ENCODE measurements around the gene MVB12B. TPM values are rescaled to one million over a fixed set of nuclear protein-coding genes. Genes with fewer than 3 reads are reported as not detected.

Gene MVB12B
- total RNA-seq, 1 donor from 2014 or later: 12.8 TPM

DNA sequence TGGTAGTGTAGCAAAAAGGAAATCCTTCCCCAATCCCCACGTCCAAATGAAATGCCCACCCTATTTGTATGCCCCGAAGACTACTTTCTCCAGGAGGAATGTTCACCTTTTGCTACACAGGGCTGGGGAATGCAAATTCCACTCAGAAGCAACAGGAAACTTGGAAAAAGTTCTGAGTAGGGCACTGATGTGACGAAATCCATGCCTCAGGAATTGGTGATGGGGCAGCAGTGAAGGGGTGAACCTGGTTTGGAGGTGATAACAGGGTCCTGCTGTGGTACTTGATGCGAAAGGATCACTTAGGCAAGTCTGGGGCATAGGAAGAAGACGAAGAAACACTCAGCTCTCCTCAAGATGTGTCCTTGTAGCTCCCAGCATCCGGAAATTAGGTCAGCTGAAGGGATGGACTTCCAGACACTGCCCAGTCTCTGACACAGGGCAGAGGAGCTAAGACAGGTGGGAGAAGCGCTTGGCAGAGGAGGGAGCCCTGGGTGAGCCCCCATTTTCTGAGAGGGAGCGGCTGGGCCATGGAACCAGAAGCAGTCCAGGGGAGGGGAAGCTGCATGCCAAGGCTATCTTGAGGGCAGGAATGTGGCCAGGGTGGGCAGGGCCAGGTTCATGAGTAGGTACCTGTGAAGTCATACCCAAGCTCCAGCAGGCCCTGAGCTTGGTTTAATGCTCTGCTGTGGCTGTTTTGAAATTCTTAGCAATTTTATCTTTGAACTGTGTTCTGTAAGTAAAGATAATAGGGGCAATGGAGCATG lies 22.2 kb upstream of the MVB12B start:
- H3K36me3 Mint-ChIP-seq (ENCODE audit: low read depth, unreplicated experiment): peaks cover 1% of the 10 kb centered on the region

GRCh38 chr9:126304971-126305320 lies 21.7 kb upstream of the MVB12B start:
- no peak overlapping the region for H3K4me2 ChIP-seq (ENCODE audit: low read length)
- no peak overlapping the region for H3K27ac Mint-ChIP-seq (ENCODE audit: unreplicated experiment)
- H3K27ac ChIP-seq (ENCODE audit: low read depth, low read length): no peak overlapping the region
- no peak overlapping the region for H2AFZ ChIP-seq (ENCODE audit: low read depth, low read length)
- no peaks in the 10 kb centered on the region for H3K36me3 ChIP-seq (ENCODE audit: insufficient read depth, low read length)
- peaks cover 1% of the 10 kb centered on the region for H3K36me3 Mint-ChIP-seq (ENCODE audit: low read depth, unreplicated experiment)
- FAIRE-seq (no peak), DNase-seq (ENCODE audit: low read depth) (no peak)
- H3K4me3 ChIP-seq (ENCODE audit: insufficient read depth, low read depth, low read length): no peak overlapping the region
- peaks cover 2% of the 10 kb centered on the region for H3K4me1 Mint-ChIP-seq (ENCODE audit: low read depth, unreplicated experiment)
- no peaks in the 10 kb centered on the region for H3K27me3 ChIP-seq (ENCODE audit: insufficient read depth, low read length)
- H3K9me3 Mint-ChIP-seq (ENCODE audit: unreplicated experiment): peaks cover 2% of the 10 kb centered on the region
- H3K9ac ChIP-seq (ENCODE audit: low read length): no peak overlapping the region
- TF ChIP-seq CTCF (IDR thresholded peaks at IDR 0.05; ENCODE audit: insufficient read depth, low read depth, low read length): no peak
- H3K27me3 Mint-ChIP-seq (ENCODE audit: low read depth, unreplicated experiment): peaks cover 9% of the 10 kb centered on the region
- no peaks in the 10 kb centered on the region for H4K20me1 ChIP-seq (ENCODE audit: insufficient read depth, low read length)
- no peaks in the 10 kb centered on the region for H3K9me3 ChIP-seq (ENCODE audit: insufficient read depth, low read depth, low read length)
- H3K4me1 ChIP-seq (ENCODE audit: insufficient read depth, low read length): no peaks in the 10 kb centered on the region
- H3K79me2 ChIP-seq (ENCODE audit: insufficient read depth, low read length): no peaks in the 10 kb centered on the region
- H3K4me3 Mint-ChIP-seq (ENCODE audit: unreplicated experiment): no peak overlapping the region

More for the DNA sequence above, 22.2 kb upstream of the MVB12B start:
- Histone ChIP-seq H3K4me2 (ENCODE audit: low read length) (no peak overlapping the region), H3K27ac (ENCODE audit: low read depth, low read length) (no peak overlapping the region), H3K36me3 (ENCODE audit: insufficient read depth, low read length) (no peaks in the 10 kb centered on the region), H2AFZ (ENCODE audit: low read depth, low read length) (no peak overlapping the region), H3K9me3 (ENCODE audit: insufficient read depth, low read depth, low read length) (no peaks in the 10 kb centered on the region), H3K4me1 (ENCODE audit: insufficient read depth, low read length) (no peaks in the 10 kb centered on the region), H3K79me2 (ENCODE audit: insufficient read depth, low read length) (no peaks in the 10 kb centered on the region), H3K27me3 (ENCODE audit: insufficient read depth, low read length) (no peaks in the 10 kb centered on the region), H4K20me1 (ENCODE audit: insufficient read depth, low read length) (no peaks in the 10 kb centered on the region), H3K4me3 (ENCODE audit: insufficient read depth, low read depth, low read length) (no peak overlapping the region), H3K9ac (ENCODE audit: low read length) (no peak overlapping the region)
- Mint-ChIP-seq H3K4me1 (ENCODE audit: low read depth, unreplicated experiment) (peaks cover 2% of the 10 kb centered on the region), H3K4me3 (ENCODE audit: unreplicated experiment) (no peak overlapping the region), H3K27ac (ENCODE audit: unreplicated experiment) (no peak overlapping the region), H3K9me3 (ENCODE audit: unreplicated experiment) (peaks cover 2% of the 10 kb centered on the region), H3K27me3 (ENCODE audit: low read depth, unreplicated experiment) (peaks cover 9% of the 10 kb centered on the region)
- TF ChIP-seq CTCF (IDR thresholded peaks at IDR 0.05; ENCODE audit: insufficient read depth, low read depth, low read length) (no peak), EZH2 (IDR thresholded peaks at IDR 0.05; ENCODE audit: insufficient read depth, low read length) (no peak)
- DNase-seq (ENCODE audit: low read depth) (no peak), FAIRE-seq (no peak)

GRCh38 chr9:126306071-126306647 lies 20.5 kb upstream of the MVB12B start:
- Mint-ChIP-seq H3K4me3 (ENCODE audit: unreplicated experiment) (no peak overlapping the region), H3K4me1 (ENCODE audit: low read depth, unreplicated experiment) (peaks cover 2% of the 10 kb centered on the region), H3K36me3 (ENCODE audit: low read depth, unreplicated experiment) (peaks cover 1% of the 10 kb centered on the region), H3K9me3 (ENCODE audit: unreplicated experiment) (peaks cover 2% of the 10 kb centered on the region), H3K27ac (ENCODE audit: unreplicated experiment) (no peak overlapping the region), H3K27me3 (ENCODE audit: low read depth, unreplicated experiment) (peaks cover 9% of the 10 kb centered on the region)
- TF ChIP-seq EZH2 (IDR thresholded peaks at IDR 0.05; ENCODE audit: insufficient read depth, low read length): no peak
- TF ChIP-seq CTCF (IDR thresholded peaks at IDR 0.05; ENCODE audit: insufficient read depth, low read depth, low read length): no peak
- no peaks in the 10 kb centered on the region for H3K27me3 ChIP-seq (ENCODE audit: insufficient read depth, low read length)
- H3K9ac ChIP-seq (ENCODE audit: low read length): no peak overlapping the region
- no peaks in the 10 kb centered on the region for H4K20me1 ChIP-seq (ENCODE audit: insufficient read depth, low read length)
- no peak overlapping the region for H3K27ac ChIP-seq (ENCODE audit: low read depth, low read length)
- FAIRE-seq: no peak
- DNase-seq (ENCODE audit: low read depth): no peak
- no peak overlapping the region for H2AFZ ChIP-seq (ENCODE audit: low read depth, low read length)
- no peak overlapping the region for H3K4me2 ChIP-seq (ENCODE audit: low read length)
- no peaks in the 10 kb centered on the region for H3K79me2 ChIP-seq (ENCODE audit: insufficient read depth, low read length)
- no peaks in the 10 kb centered on the region for H3K4me1 ChIP-seq (ENCODE audit: insufficient read depth, low read length)
- no peaks in the 10 kb centered on the region for H3K36me3 ChIP-seq (ENCODE audit: insufficient read depth, low read length)
- no peaks in the 10 kb centered on the region for H3K9me3 ChIP-seq (ENCODE audit: insufficient read depth, low read depth, low read length)
- H3K4me3 ChIP-seq (ENCODE audit: insufficient read depth, low read depth, low read length): no peak overlapping the region

Measured in astrocyte (in vitro differentiated cells and primary cell).